GM12878 (cell line): Measurements from ENCODE around the gene PAPSS2. TPM values are rescaled to one million over a fixed set of nuclear protein-coding genes. Genes with fewer than 3 reads are reported as not detected.

Experiments
- ATAC-seq: fragments of 200-7000 bp; cut with Tn5 transposase; 3 replicates; pipeline ENCODE4 v1.9.1; 2020; ENCODE audit warnings: mild to moderate bottlenecking, moderate library complexity
- BruUV-seq: library from RNA; stranded (reverse); fragments of 400-500 nt; replicated peaks from 2 replicates; lab custom pipeline; 2021; lab: Mats Ljungman, UMichigan
- CTCF ChIA-PET: fragments of 300-600 bp; sonication (Branson Sonifier 250); formaldehyde crosslinking; extraction: SDS; loops from one replicate; lab custom pipeline; 2021; ENCODE audit warnings: inconsistent platforms; lab: Yijun Ruan, JAX
- POLR2A ChIA-PET: fragments of 350-600 bp; formaldehyde crosslinking; extraction: SDS; loops from one replicate; lab custom pipeline; 2021; ENCODE audit warnings: inconsistent platforms; lab: Charles Lee
- RAD21 ChIA-PET: fragments of 300-600 bp; sonication (Branson Sonifier 250); formaldehyde crosslinking; loops from one replicate; lab custom pipeline; 2023; ENCODE audit warnings: antibody characterized with exemption; ENCODE audit not compliant: unreplicated experiment; lab: Charles Lee
- SMC1A ChIA-PET: fragments of 300-600 bp; sonication (Branson Sonifier 250); formaldehyde crosslinking; loops from one replicate; lab custom pipeline; 2023; ENCODE audit not compliant: unreplicated experiment, uncharacterized antibody; lab: Charles Lee
- DNase-seq: peaks from one replicate; pipeline ENCODE4 v3.0.0-alpha.2; 2011; ENCODE audit warnings: low read depth, low spot score
- FAIRE-seq: peaks from 3 replicates; lab custom pipeline; 2011; peaks lifted over from hg19 to GRCh38; lab: Jason Lieb, UNC
- H2AFZ ChIP-seq: 2 replicates; pipeline ENCODE4 v1.6.0; 2011; ENCODE audit warnings: low read depth, low read length, control low read depth; ENCODE audit not compliant: control insufficient read depth
- H3K27ac ChIP-seq: 2 replicates; pipeline ENCODE4 v1.5.1; 2011; ENCODE audit warnings: control low read depth; ENCODE audit not compliant: control insufficient read depth, insufficient read depth
- H3K27me3 ChIP-seq, 2 experiments: replicated peaks in 1 of 2; 2 replicates each; pipeline versions ENCODE4 v1.6.0 to v1.6.1; 2011; ENCODE audit warnings: low read length in 1 of 2; ENCODE audit not compliant: control insufficient read depth in 2 of 2, insufficient read depth in 2 of 2
- H3K36me3 ChIP-seq, 2 experiments: 2 replicates each; pipeline ENCODE4 v1.5.1; 2011; ENCODE audit warnings: low read length in 1 of 2; ENCODE audit not compliant: control insufficient read depth in 2 of 2, insufficient read depth in 2 of 2
- H3K4me1 ChIP-seq: 2 replicates; pipeline ENCODE4 v1.6.1; 2011; ENCODE audit warnings: mild to moderate bottlenecking, low read length, moderate library complexity, mixed read lengths; ENCODE audit not compliant: control insufficient read depth, insufficient read depth
- H3K4me2 ChIP-seq: 2 replicates; pipeline ENCODE4 v1.6.0; 2011; ENCODE audit warnings: control low read depth; ENCODE audit not compliant: control insufficient read depth, insufficient read depth
- H3K4me3 ChIP-seq: fragments of 200-600 bp; sonication (generic); 2 replicates; pipeline ENCODE4 v1.5.1; 2016
- H3K79me2 ChIP-seq: 2 replicates; pipeline ENCODE4 v1.6.0; 2011; ENCODE audit warnings: low read length; ENCODE audit not compliant: control insufficient read depth, insufficient read depth
- H3K9ac ChIP-seq: 2 replicates; pipeline ENCODE4 v1.8.0; 2011; ENCODE audit warnings: low read length, control low read depth, mixed read lengths; ENCODE audit not compliant: control insufficient read depth, insufficient read depth
- H3K9me3 ChIP-seq: replicated peaks from 3 replicates; pipeline ENCODE4 v1.5.1; 2011; ENCODE audit warnings: mild to moderate bottlenecking, low read length; ENCODE audit not compliant: control insufficient read depth, insufficient read depth
- H4K20me1 ChIP-seq: 2 replicates; pipeline ENCODE4 v1.6.0; 2011; ENCODE audit not compliant: control insufficient read depth, insufficient read depth
- BCLAF1 ChIP-seq: fragments of 450-650 bp; IDR thresholded peaks from 2 replicates; pipeline ENCODE4 v1.6.1; 2017; ENCODE audit warnings: antibody characterized with exemption, mild to moderate bottlenecking, moderate library complexity
- CHD2 ChIP-seq: IDR thresholded peaks from 2 replicates; pipeline ENCODE4 v1.6.1; 2011; ENCODE audit warnings: low read depth, low read length, improper control_type of control experiment, borderline replicate concordance
- CHD4 ChIP-seq: fragments of 200-600 bp; sonication (generic); IDR thresholded peaks from 2 replicates; pipeline ENCODE4 v1.6.1; 2016; ENCODE audit warnings: mild to moderate bottlenecking
- FOXK2 ChIP-seq: fragments of 450-650 bp; IDR thresholded peaks from 2 replicates; pipeline ENCODE4 v1.6.1; 2017; ENCODE audit warnings: mild to moderate bottlenecking, moderate library complexity
- JUNB ChIP-seq: IDR thresholded peaks from 2 replicates; pipeline ENCODE4 v1.6.1; 2016; ENCODE audit warnings: antibody characterized with exemption, mild to moderate bottlenecking
- NR2F1 ChIP-seq: fragments of 450-650 bp; conservative IDR thresholded peaks from 2 replicates; pipeline ENCODE4 v1.6.1; 2017; ENCODE audit warnings: mild to moderate bottlenecking
- NRF1 ChIP-seq: conservative IDR thresholded peaks from 2 replicates; pipeline ENCODE4 v1.6.1; 2011; ENCODE audit warnings: mild to moderate bottlenecking, low read depth, low read length, improper control_type of control experiment
- SMC3 ChIP-seq: IDR thresholded peaks from 2 replicates; pipeline ENCODE4 v1.6.1; 2011; ENCODE audit warnings: low read length, improper control_type of control experiment, borderline replicate concordance
- ZBED1 ChIP-seq: IDR thresholded peaks from 2 replicates; pipeline ENCODE4 v1.6.1; 2016; ENCODE audit warnings: borderline replicate concordance
- ZBTB11 ChIP-seq: fragments of 450-650 bp; formaldehyde crosslinking; IDR thresholded peaks from 2 replicates; pipeline ENCODE4 v1.5.0; 2022; ENCODE audit warnings: mild to moderate bottlenecking, missing genetic modification characterization
- WGBS: methylation state at CpG from one replicate; pipeline ENCODE4 v1.1.6; 2016; ENCODE audit warnings: low lambda C conversion rate; ENCODE audit not compliant: insufficient replicate concordance, insufficient coverage; ENCODE audit errors: missing lambda C conversion rate; 5-methylcytosine and 5-hydroxymethylcytosine counted together
- in situ Hi-C: fragments of 300-500 bp; cut with MboI; formaldehyde crosslinking; loops from 9 replicates; pipeline ENCODE4 v1.14.3; 2018; ENCODE audit warnings: mixed read lengths
- intact Hi-C: fragments of 100-400 bp; cut with micrococcal nuclease; formaldehyde crosslinking; loops from one replicate; pipeline ENCODE4 v1.14.2; 2022; ENCODE audit not compliant: unreplicated experiment
- polyA plus RNA-seq, 11 experiments: library from polyadenylated mRNA; depleted of rRNA in 4 of 11; unstranded in 6 of 11; stranded (reverse) in 5 of 11; fragments of >200 nt; fragmentation: Nextera tagmentation in 4 of 11; fragmentation: Illumina TruSeq in 1 of 11; extraction: Ambion mirVana in 4 of 11; extraction: Trizol in 1 of 11; gene quantifications; 1 replicate in 1 of 11; 2 replicates in 10 of 11; pipeline versions ENCODE4 v1.2.1 to v1.2.3, GENCODE V29; 2011 to 2016; ENCODE audit warnings: inconsistent platforms in 2 of 11, missing spikeins in 2 of 11, low read depth in 1 of 11
- total RNA-seq, 4 experiments: library from RNA; depleted of rRNA in 3 of 4; stranded (reverse); fragments of >200 nt in 3 of 4; fragmentation: Illumina TruSeq in 1 of 4; extraction: Trizol in 1 of 4; gene quantifications; 2 replicates each; pipeline versions ENCODE4 v1.2.1 to v1.2.3, GENCODE V29; 2013 to 2021

The PAPSS2 gene
- total and polyA plus RNA-seq, 10 of the 15 experiments (the other 5 are each of a cell fraction or from before 2014, with no cell fraction given) = 0.15 to 2.1 (median 0.37) TPM

- no peak overlapping the region for H2AFZ ChIP-seq
- no peaks in the 10 kb centered on the region for H3K36me3 ChIP-seq
- 41% methylated on average over 7 of the region's 7 CpGs for WGBS
- H3K27ac ChIP-seq = no peak overlapping the region
- FAIRE-seq = peak; percentile 13
- no peak overlapping the region for H3K4me2 ChIP-seq
- BruUV-seq = no TSS peak
- TF ChIP-seq FOXK2 (no peak), JUNB (no peak), BCLAF1 (no peak), NR2F1 (no peak), ZBTB11 (no peak), ZBED1 (no peak), CHD2 (no peak), CHD4 (no peak), NRF1 (no peak), SMC3 (no peak)
- TF ChIP-seq, all 136 proteins: peak for 0
- RAD21 ChIA-PET = no interaction called here
- DNase-seq = no peak
- Histone ChIP-seq H3K79me2 (no peaks in the 10 kb centered on the region), H3K4me1 (no peaks in the 10 kb centered on the region), H4K20me1 (no peaks in the 10 kb centered on the region), H3K9ac (no peak overlapping the region), H3K27me3 (no peaks in the 10 kb centered on the region), H3K4me3 (no peak overlapping the region), H3K9me3 (no peaks in the 10 kb centered on the region)
- intact Hi-C loops = no loop called here
- ATAC-seq = no peak
- POLR2A ChIA-PET = no interaction called here
- SMC1A ChIA-PET = no interaction called here
- CTCF ChIA-PET = interaction anchor here (1.2 kb wide), 1 partner anchor 9 kb away, joined by 5 read pairs; no protein-coding TSS in a partner anchor
- in situ Hi-C loops = no loop called here
Measured at GRCh38 chr10:87684001-87684638, 24.4 kb downstream of the PAPSS2 start.
